Measurements from ENCODE around the gene TNIP1.

GRCh38 chr5:151007430-151008209, 73.2 kb downstream of the TNIP1 start:
- TF ChIP-seq POLR2AphosphoS5 (IDR thresholded peaks at IDR 0.05; ENCODE audit: low read depth, low read length): no peak
- no peak for TF ChIP-seq TAF1 (IDR thresholded peaks at IDR 0.05; ENCODE audit: borderline replicate concordance, low read depth, low read length)
- TF ChIP-seq POLR2A (IDR thresholded peaks at IDR 0.05; ENCODE audit: low read depth, low read length): no peak

All from GM12892 (cell line).